AG09319 (cell line): ENCODE measurements around the gene SLC5A10.
"Not testable (repeated sequence)": the region's sequence is repeated elsewhere in the genome, so short reads cannot be mapped to it uniquely, and the experiment has no call there.

Source experiments
- DNase-seq: peaks from one replicate; pipeline ENCODE4 v3.0.0-alpha.2; 2010; ENCODE audit warnings: low read depth; ENCODE audit errors: extremely low read depth

SLC5A10 gene

GRCh38 chr17:19040350-19040749 is 88.4 kb downstream of the SLC5A10 start:
- DNase-seq, result not testable (repeated sequence)

- not testable (repeated sequence) for DNase-seq
Measured at GRCh38 chr17:19041871-19042270, 89.9 kb downstream of the SLC5A10 start.

- DNase-seq, result not testable (repeated sequence)
Measured at GRCh38 chr17:19042369-19042768, 90.4 kb downstream of the SLC5A10 start.

- DNase-seq, result not testable (repeated sequence)
Measured at GRCh38 chr17:19043032-19043431, 91.1 kb downstream of the SLC5A10 start.

- not testable (repeated sequence) for DNase-seq
Measured at GRCh38 chr17:19044643-19045042, 92.7 kb downstream of the SLC5A10 start.

GRCh38 chr17:19046782-19047375 is 94.9 kb downstream of the SLC5A10 start, which contains the start of gene GRAP:
GRAP (minus strand) TSS chr17:19046957; CDS start chr17:19046926, 31 bp downstream.
- DNase-seq, result not testable (repeated sequence)

GRCh38 chr17:19047510-19047909 is 95.5 kb downstream of the SLC5A10 start:
- DNase-seq, result not testable (repeated sequence)

GRCh38 chr17:19048826-19049225 is 96.9 kb downstream of the SLC5A10 start:
- DNase-seq, result not testable (repeated sequence)

GRCh38 chr17:19055447-19055846 is 103.5 kb downstream of the SLC5A10 start:
- DNase-seq, result not testable (repeated sequence)

GRCh38 chr17:19062009-19062717 is 110.2 kb downstream of the SLC5A10 start:
- DNase-seq, result not testable (repeated sequence)

- not testable (repeated sequence) for DNase-seq
Measured at GRCh38 chr17:19062718-19063325, 110.9 kb downstream of the SLC5A10 start.

- DNase-seq, result not testable (repeated sequence)
Measured at GRCh38 chr17:19063326-19063956, 111.5 kb downstream of the SLC5A10 start.

- not testable (repeated sequence) for DNase-seq
Measured at GRCh38 chr17:19064378-19064777, 112.4 kb downstream of the SLC5A10 start.

- DNase-seq, result not testable (repeated sequence)
Measured at GRCh38 chr17:19070318-19071168, 118.6 kb downstream of the SLC5A10 start.
